Renal cortex interstitium (tissue), 11 donors: ENCODE results near the gene RPS6KA2. TPM values are rescaled to one million over a fixed set of nuclear protein-coding genes. Genes with fewer than 3 reads are reported as not detected.
"Not testable (repeated sequence)": the region's sequence is repeated elsewhere in the genome, so short reads cannot be mapped to it uniquely, and the experiment has no call there.

Experiments
- DNase-seq, 11 donors: peaks; one replicate each; pipeline ENCODE4 v3.0.0-alpha.2; 2013; ENCODE audit warnings: low read depth in 9 of 11, low spot score in 4 of 11; ENCODE audit errors: extremely low read depth in 1 of 11
- polyA plus RNA-seq, 3 donors: library from polyadenylated mRNA; unstranded; fragments of 120-200 nt; gene quantifications; one replicate each; pipeline ENCODE4 v1.2.1, GENCODE V29; 2013; ENCODE audit not compliant: insufficient read length in 3 of 3

The RPS6KA2 gene
- polyA plus RNA-seq, 3 donors: 28.3 to 30.6 (median 29.5) TPM

GRCh38 chr6:166412156-166412910 lies 214.7 kb downstream of the RPS6KA2 start:
- no peak for DNase-seq

GRCh38 chr6:166411721-166412151 lies 215.3 kb downstream of the RPS6KA2 start:
- no peak for DNase-seq

- DNase-seq: no peak
These were observed 215.8 kb downstream of the RPS6KA2 start for GRCh38 chr6:166411271-166411670.

DNA sequence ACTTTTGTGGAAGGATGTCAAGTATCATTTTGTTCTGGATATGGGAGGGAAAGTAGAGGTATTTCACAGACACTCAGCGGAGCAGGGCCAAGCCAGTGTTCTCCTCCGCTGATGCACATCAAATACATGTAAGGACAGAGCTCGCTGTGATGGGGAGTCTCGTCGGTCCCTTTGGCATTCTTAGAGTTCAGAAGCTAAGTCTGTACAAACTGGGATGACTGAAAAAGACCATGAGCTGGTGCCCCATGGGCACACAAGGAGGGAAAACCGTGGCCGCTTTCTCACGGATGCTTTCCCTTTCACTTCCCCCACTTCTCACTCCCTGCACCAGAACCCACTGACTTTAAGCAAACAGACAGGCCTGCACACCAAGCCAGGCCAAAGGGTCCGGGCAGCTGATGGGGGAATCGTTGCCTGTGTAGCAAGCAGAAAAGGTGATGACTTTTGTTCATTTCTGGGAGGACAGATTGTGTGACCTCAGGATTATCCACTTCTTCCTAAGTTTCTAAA lies 216.6 kb downstream of the RPS6KA2 start:
- DNase-seq: no peak

- DNase-seq: no peak
These were observed 217.9 kb downstream of the RPS6KA2 start for GRCh38 chr6:166408936-166409755.

DNA sequence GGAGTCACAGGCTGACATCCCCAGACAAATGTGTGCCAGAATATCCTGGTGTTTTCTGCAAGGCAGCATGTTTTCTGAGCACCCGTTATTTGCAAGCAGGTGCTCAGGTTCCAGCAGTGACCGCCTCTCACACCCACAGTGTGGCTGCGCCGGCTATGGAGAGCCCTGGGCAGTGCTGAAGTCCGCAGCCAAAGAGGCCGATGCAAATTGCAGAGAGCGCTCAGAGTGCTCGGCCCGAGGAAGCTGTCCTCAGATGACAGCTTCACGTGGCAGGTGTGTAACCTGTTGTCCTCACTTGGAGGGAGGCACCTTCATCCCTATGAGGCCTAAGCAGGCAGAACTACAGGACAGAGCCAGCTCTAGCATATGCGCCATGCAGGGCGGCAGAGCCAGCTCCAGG lies 220.9 kb downstream of the RPS6KA2 start:
- no peak for DNase-seq

DNA sequence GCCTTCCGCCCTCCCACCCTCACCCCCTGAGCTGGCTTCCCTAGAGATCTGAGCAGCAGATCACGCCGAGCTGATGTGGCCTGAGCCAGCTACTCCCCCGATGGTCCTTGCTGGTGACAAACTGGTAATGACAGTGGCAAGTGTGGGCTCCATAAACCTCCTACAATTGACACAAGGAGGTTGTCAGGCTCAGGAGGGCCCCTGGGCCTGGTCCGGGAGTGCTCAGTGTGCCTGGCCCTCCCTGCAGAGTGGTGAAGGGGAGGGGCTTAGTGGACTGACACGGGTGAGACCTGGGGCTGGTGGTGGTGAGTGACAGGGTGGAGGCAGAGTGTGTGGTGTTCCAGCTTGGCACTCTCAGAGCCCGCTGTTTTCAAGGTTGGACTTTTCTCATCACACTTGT lies 221.7 kb downstream of the RPS6KA2 start:
- DNase-seq: no peak

DNA sequence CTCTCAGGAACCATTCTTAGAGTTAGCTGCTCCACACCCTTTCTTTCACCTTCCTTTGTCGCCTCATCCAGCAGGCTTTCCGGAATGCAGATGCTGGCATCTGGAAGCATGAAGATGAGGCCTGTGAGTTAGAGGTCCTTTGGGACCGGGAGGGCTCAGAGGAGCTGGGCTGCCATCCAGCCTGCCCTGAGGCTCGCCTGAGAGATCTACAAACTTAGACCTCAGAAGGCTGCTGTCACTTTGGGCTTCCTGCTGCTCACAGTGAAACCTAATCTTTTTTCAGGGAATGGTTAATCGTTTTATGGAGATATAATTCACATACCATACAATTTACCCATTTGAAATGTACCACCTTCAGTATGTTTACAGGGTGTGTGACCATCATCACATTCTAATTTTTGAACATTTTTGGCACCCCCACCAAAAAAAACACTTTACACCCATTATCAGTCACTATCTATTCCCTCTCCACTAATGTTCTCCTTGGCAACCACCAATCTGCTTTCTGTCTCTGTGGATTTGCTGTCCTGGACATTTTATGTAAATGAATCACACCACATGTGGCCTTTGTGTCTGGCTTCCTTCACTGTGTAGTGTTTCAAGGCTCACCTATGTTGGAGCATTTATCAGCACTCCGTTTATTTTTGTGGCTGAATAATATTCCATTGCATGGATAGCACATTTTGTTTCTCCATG lies 224.3 kb downstream of the RPS6KA2 start:
- no peak for DNase-seq

- DNase-seq: peak in 7 of 11 donors; percentile 34 to 74 (median 61)
These were observed 226.3 kb downstream of the RPS6KA2 start for GRCh38 chr6:166400649-166401250.

DNA sequence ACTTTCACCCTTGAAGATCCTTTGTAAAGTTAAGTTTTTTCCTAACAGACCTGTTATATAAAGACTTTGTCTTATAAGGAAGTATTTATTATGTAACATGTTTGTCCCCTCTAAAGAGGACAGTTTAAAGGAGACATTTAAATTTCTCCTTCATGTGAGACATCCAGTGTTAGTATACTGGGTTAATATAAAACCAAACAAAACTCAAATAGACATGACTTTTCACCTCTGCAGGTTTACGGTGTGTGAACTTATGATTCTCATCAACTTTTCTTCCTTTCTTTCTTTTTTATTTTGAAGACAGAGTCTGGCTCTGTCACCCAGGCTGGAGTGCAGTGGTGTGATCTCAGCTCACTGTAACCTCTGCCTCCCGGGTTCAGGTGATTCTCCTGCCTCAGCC lies 226.9 kb downstream of the RPS6KA2 start:
- DNase-seq: no peak

DNA sequence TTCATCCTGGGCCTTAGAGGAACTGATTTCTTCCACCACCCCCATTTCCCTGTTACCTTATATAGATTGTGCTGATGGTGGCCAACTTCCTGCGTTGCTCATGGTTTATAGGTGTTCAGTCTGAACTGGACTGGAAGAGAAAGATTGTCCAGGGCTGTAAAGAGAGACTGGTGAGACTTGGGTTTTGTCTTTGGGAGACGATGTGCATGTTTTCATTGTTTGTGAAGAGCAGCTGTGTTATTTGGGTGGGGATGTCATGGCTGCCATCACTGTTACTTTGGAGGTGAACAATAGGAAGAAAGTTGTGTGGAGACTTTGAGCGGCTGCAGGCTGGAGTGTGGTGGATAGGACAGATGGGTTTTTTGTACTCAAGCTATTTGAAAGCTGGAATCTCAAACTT lies 228.7 kb downstream of the RPS6KA2 start:
- DNase-seq: no peak

- no peak for DNase-seq
These were observed 229.2 kb downstream of the RPS6KA2 start for GRCh38 chr6:166397849-166398248.

GRCh38 chr6:166395778-166396177 lies 231.3 kb downstream of the RPS6KA2 start:
- no peak for DNase-seq

- no peak for DNase-seq
These were observed 231.7 kb downstream of the RPS6KA2 start for GRCh38 chr6:166395351-166395750.

DNA sequence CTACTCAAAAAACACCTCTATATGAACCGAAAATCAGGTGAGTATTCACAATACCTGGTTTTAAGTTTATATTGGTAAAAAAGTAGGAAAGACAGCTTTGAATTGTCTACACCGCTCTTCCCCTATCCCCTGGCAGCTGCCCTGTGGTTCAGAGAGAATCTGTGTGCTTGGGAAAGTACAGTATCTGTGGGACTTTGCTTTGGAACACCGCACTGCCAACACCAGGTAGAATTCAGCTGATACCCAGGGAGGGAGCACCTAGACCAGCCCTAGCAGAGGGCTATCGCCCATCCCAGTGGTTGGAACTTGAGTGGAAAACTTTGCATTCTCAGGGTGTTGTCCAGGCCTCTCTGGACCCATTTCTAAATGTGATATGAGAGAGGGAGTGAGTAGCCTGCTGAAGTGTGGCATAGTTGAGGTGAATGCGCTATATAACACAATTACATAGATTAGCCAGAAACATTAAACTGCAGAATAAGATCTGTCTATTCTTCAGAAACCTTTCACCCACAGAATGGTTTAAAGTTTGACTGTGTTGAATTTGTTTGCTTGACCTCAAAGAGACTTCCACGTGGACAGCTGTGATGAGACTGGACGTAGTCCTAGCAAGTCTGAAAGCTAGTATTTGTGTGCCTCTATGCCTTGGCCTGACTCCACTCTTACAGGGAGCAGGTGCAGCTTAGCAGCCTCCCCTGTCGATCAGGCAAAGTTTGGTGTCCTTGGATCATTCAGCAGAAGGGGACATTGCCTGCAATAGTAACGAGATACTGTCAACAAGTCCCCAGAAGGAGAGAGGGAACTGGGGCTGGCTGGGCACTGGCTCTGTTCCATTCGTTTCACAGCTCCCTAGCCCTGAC lies 232.8 kb downstream of the RPS6KA2 start:
- DNase-seq: no peak

DNA sequence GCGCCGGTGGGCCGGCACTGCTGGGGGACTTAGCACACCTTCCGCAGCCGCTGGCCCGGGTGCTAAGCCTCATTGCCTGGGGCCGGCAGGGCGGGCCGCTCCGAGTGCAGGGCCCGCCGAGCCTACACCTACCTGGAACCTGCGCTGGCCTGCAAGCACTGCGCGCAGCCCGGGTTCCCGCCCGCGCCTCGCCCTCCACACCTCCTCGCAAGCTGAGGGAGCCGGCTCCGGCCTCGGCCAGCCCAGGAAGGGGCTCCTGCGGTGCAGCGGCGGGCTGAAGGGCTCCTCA lies 233.6 kb downstream of the RPS6KA2 start:
- no peak for DNase-seq

GRCh38 chr6:166392755-166393534 lies 234.1 kb downstream of the RPS6KA2 start:
- not testable (repeated sequence) for DNase-seq

DNA sequence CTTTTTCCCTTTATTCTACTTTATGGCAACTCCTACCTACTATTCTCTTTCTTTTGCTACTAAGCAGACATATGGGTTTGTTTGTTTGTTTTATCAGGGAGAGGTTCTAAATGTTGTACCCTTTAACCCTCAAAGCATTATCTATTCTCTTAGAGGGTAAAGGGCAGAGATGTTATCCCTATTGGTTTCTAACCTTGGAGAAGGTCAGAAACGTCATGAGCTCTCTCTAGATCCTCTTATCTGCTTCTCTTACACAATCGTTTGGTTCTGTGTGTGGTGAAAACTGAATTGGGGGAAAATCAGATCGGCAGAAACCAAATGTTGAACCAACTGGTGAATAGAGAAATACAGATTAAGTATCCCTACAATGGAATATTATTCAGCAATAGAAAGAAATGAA lies 237.9 kb downstream of the RPS6KA2 start:
- no peak for DNase-seq
